GM12878 (cell line): ENCODE data around the gene USP4. TPM values are rescaled to one million over a fixed set of nuclear protein-coding genes. Genes with fewer than 3 reads are reported as not detected.

Source experiments
- ATAC-seq: fragments of 200-7000 bp; cut with Tn5 transposase; 3 replicates; pipeline ENCODE4 v1.9.1; 2020; ENCODE audit warnings: mild to moderate bottlenecking, moderate library complexity
- BruUV-seq: library from RNA; stranded (reverse); fragments of 400-500 nt; replicated peaks from 2 replicates; lab custom pipeline; 2021; lab: Mats Ljungman, UMichigan
- CTCF ChIA-PET: fragments of 300-600 bp; sonication (Branson Sonifier 250); formaldehyde crosslinking; extraction: SDS; loops from one replicate; lab custom pipeline; 2021; ENCODE audit warnings: inconsistent platforms; lab: Yijun Ruan, JAX
- POLR2A ChIA-PET: fragments of 350-600 bp; formaldehyde crosslinking; extraction: SDS; loops from one replicate; lab custom pipeline; 2021; ENCODE audit warnings: inconsistent platforms; lab: Charles Lee
- RAD21 ChIA-PET: fragments of 300-600 bp; sonication (Branson Sonifier 250); formaldehyde crosslinking; loops from one replicate; lab custom pipeline; 2023; ENCODE audit warnings: antibody characterized with exemption; ENCODE audit not compliant: unreplicated experiment; lab: Charles Lee
- SMC1A ChIA-PET: fragments of 300-600 bp; sonication (Branson Sonifier 250); formaldehyde crosslinking; loops from one replicate; lab custom pipeline; 2023; ENCODE audit not compliant: unreplicated experiment, uncharacterized antibody; lab: Charles Lee
- DNase-seq: peaks from one replicate; pipeline ENCODE4 v3.0.0-alpha.2; 2011; ENCODE audit warnings: low read depth, low spot score
- FAIRE-seq: peaks from 3 replicates; lab custom pipeline; 2011; peaks lifted over from hg19 to GRCh38; lab: Jason Lieb, UNC
- H2AFZ ChIP-seq: 2 replicates; pipeline ENCODE4 v1.6.0; 2011; ENCODE audit warnings: low read depth, low read length, control low read depth; ENCODE audit not compliant: control insufficient read depth
- H3K27ac ChIP-seq: 2 replicates; pipeline ENCODE4 v1.5.1; 2011; ENCODE audit warnings: control low read depth; ENCODE audit not compliant: control insufficient read depth, insufficient read depth
- H3K27me3 ChIP-seq, 2 experiments: replicated peaks in 1 of 2; 2 replicates each; pipeline versions ENCODE4 v1.6.0 to v1.6.1; 2011; ENCODE audit warnings: low read length in 1 of 2; ENCODE audit not compliant: control insufficient read depth in 2 of 2, insufficient read depth in 2 of 2
- H3K36me3 ChIP-seq, 2 experiments: 2 replicates each; pipeline ENCODE4 v1.5.1; 2011; ENCODE audit warnings: low read length in 1 of 2; ENCODE audit not compliant: control insufficient read depth in 2 of 2, insufficient read depth in 2 of 2
- H3K4me1 ChIP-seq: 2 replicates; pipeline ENCODE4 v1.6.1; 2011; ENCODE audit warnings: mild to moderate bottlenecking, low read length, moderate library complexity, mixed read lengths; ENCODE audit not compliant: control insufficient read depth, insufficient read depth
- H3K4me2 ChIP-seq: 2 replicates; pipeline ENCODE4 v1.6.0; 2011; ENCODE audit warnings: control low read depth; ENCODE audit not compliant: control insufficient read depth, insufficient read depth
- H3K4me3 ChIP-seq: fragments of 200-600 bp; sonication (generic); 2 replicates; pipeline ENCODE4 v1.5.1; 2016
- H3K79me2 ChIP-seq: 2 replicates; pipeline ENCODE4 v1.6.0; 2011; ENCODE audit warnings: low read length; ENCODE audit not compliant: control insufficient read depth, insufficient read depth
- H3K9ac ChIP-seq: 2 replicates; pipeline ENCODE4 v1.8.0; 2011; ENCODE audit warnings: low read length, control low read depth, mixed read lengths; ENCODE audit not compliant: control insufficient read depth, insufficient read depth
- H3K9me3 ChIP-seq: replicated peaks from 3 replicates; pipeline ENCODE4 v1.5.1; 2011; ENCODE audit warnings: mild to moderate bottlenecking, low read length; ENCODE audit not compliant: control insufficient read depth, insufficient read depth
- H4K20me1 ChIP-seq: 2 replicates; pipeline ENCODE4 v1.6.0; 2011; ENCODE audit not compliant: control insufficient read depth, insufficient read depth
- BMI1 ChIP-seq: fragments of 450-650 bp; IDR thresholded peaks from 2 replicates; pipeline ENCODE4 v1.6.1; 2016; ENCODE audit warnings: mild to moderate bottlenecking, moderate library complexity, borderline replicate concordance
- NBN ChIP-seq: fragments of 450-650 bp; IDR thresholded peaks from 2 replicates; pipeline ENCODE4 v1.6.1; 2016
- RAD51 ChIP-seq: fragments of 450-650 bp; IDR thresholded peaks from 2 replicates; pipeline ENCODE4 v1.6.1; 2016; ENCODE audit warnings: moderate library complexity, mild to moderate bottlenecking, inconsistent platforms
- WGBS: methylation state at CpG from one replicate; pipeline ENCODE4 v1.1.6; 2016; ENCODE audit warnings: low lambda C conversion rate; ENCODE audit not compliant: insufficient replicate concordance, insufficient coverage; ENCODE audit errors: missing lambda C conversion rate; 5-methylcytosine and 5-hydroxymethylcytosine counted together
- in situ Hi-C: fragments of 300-500 bp; cut with MboI; formaldehyde crosslinking; loops from 9 replicates; pipeline ENCODE4 v1.14.3; 2018; ENCODE audit warnings: mixed read lengths
- intact Hi-C: fragments of 100-400 bp; cut with micrococcal nuclease; formaldehyde crosslinking; loops from one replicate; pipeline ENCODE4 v1.14.2; 2022; ENCODE audit not compliant: unreplicated experiment
- polyA plus RNA-seq, 11 experiments: library from polyadenylated mRNA; depleted of rRNA in 4 of 11; unstranded in 6 of 11; stranded (reverse) in 5 of 11; fragments of >200 nt; fragmentation: Nextera tagmentation in 4 of 11; fragmentation: Illumina TruSeq in 1 of 11; extraction: Ambion mirVana in 4 of 11; extraction: Trizol in 1 of 11; gene quantifications; 1 replicate in 1 of 11; 2 replicates in 10 of 11; pipeline versions ENCODE4 v1.2.1 to v1.2.3, GENCODE V29; 2011 to 2016; ENCODE audit warnings: inconsistent platforms in 2 of 11, missing spikeins in 2 of 11, low read depth in 1 of 11
- total RNA-seq, 4 experiments: library from RNA; depleted of rRNA in 3 of 4; stranded (reverse); fragments of >200 nt in 3 of 4; fragmentation: Illumina TruSeq in 1 of 4; extraction: Trizol in 1 of 4; gene quantifications; 2 replicates each; pipeline versions ENCODE4 v1.2.1 to v1.2.3, GENCODE V29; 2013 to 2021
- TF ChIP-seq, protein P1 (sequence below): IDR thresholded peaks from 2 replicates; pipeline ENCODE4 v1.6.1; 2012; ENCODE audit warnings: low read depth, low read length, improper control_type of control experiment
- TF ChIP-seq, protein P2 (sequence below): fragments of 450-650 bp; IDR thresholded peaks from 2 replicates; pipeline ENCODE4 v1.6.1; 2017; ENCODE audit warnings: borderline replicate concordance

Gene USP4
- total and polyA plus RNA-seq, 10 of the 15 experiments (the other 5 are each of a cell fraction or from before 2014, with no cell fraction given): 26.5 to 77.1 (median 66.0) TPM

DNA sequence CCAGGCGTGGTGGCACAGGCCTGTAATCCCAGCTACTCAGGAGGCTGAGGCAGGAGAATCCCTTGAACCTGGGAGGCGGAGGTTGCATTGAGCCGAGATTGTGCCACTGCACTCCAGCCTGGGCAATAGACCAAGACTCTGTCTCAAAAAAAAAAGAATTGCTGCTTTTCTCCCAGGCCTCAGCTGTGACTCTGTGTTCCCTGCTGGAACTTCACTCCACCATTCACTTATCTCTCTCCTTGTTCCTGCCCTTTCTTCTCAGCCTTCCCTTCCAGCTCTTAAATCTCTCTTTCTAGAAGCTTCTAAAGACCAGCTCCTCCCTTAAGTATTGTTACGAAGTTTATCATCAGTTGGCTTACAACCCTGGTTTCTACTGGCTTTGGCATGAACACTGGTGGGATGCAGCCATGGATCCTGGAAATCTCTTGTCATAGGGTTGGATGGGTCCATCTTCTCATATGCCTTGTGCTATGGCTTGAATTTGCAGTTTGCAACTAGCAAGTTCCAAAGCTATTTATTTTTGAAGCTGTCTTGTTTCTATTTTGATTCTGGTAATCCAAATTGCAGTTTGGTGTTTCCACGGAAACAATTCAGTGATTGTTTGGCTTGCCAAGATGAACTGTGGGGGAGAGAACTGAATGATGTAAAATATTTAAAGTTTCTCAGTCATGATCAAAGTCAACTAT, 73.3 kb downstream of the USP4 start:
- in situ Hi-C loops: no loop called here
- no peak for TF ChIP-seq NBN
- TF ChIP-seq, protein P1, sequence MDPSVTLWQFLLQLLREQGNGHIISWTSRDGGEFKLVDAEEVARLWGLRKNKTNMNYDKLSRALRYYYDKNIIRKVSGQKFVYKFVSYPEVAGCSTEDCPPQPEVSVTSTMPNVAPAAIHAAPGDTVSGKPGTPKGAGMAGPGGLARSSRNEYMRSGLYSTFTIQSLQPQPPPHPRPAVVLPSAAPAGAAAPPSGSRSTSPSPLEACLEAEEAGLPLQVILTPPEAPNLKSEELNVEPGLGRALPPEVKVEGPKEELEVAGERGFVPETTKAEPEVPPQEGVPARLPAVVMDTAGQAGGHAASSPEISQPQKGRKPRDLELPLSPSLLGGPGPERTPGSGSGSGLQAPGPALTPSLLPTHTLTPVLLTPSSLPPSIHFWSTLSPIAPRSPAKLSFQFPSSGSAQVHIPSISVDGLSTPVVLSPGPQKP: no peak
- TF ChIP-seq BMI1: no peak
- no peak for TF ChIP-seq RAD51
- TF ChIP-seq, protein P2, sequence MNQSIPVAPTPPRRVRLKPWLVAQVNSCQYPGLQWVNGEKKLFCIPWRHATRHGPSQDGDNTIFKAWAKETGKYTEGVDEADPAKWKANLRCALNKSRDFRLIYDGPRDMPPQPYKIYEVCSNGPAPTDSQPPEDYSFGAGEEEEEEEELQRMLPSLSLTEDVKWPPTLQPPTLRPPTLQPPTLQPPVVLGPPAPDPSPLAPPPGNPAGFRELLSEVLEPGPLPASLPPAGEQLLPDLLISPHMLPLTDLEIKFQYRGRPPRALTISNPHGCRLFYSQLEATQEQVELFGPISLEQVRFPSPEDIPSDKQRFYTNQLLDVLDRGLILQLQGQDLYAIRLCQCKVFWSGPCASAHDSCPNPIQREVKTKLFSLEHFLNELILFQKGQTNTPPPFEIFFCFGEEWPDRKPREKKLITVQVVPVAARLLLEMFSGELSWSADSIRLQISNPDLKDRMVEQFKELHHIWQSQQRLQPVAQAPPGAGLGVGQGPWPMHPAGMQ: no peak
- no peaks in the 10 kb centered on the region; a peak in 2 of 4 replicates for H3K36me3 ChIP-seq
- H3K4me3 ChIP-seq: no peak overlapping the region
- no peaks in the 10 kb centered on the region for H3K27me3 ChIP-seq
- DNase-seq (no peak), FAIRE-seq (no peak), ATAC-seq (no peak)
- CTCF ChIA-PET: no interaction called here
- H3K9ac ChIP-seq: no peak overlapping the region
- H3K4me2 ChIP-seq: no peak overlapping the region
- WGBS: 94% methylated on average over 5 of the region's 5 CpGs
- H2AFZ ChIP-seq: no peak overlapping the region
- no peak overlapping the region for H3K27ac ChIP-seq
- no TSS peak for BruUV-seq
- no peaks in the 10 kb centered on the region for H3K4me1 ChIP-seq
- intact Hi-C loops: no loop called here
- no peaks in the 10 kb centered on the region for H3K9me3 ChIP-seq
- SMC1A ChIA-PET: interaction anchor here (0.6 kb wide), 1 partner anchor 159 kb away, joined by 3 read pairs; no protein-coding TSS in a partner anchor
- H4K20me1 ChIP-seq: no peaks in the 10 kb centered on the region
- POLR2A ChIA-PET: no interaction called here
- RAD21 ChIA-PET: no interaction called here
- H3K79me2 ChIP-seq: no peaks in the 10 kb centered on the region
